ENCODE results near the gene GUCY2D.
"Not testable (repeated sequence)": the region's sequence is repeated elsewhere in the genome, so short reads cannot be mapped to it uniquely, and the experiment has no call there.

GUCY2D gene

DNA sequence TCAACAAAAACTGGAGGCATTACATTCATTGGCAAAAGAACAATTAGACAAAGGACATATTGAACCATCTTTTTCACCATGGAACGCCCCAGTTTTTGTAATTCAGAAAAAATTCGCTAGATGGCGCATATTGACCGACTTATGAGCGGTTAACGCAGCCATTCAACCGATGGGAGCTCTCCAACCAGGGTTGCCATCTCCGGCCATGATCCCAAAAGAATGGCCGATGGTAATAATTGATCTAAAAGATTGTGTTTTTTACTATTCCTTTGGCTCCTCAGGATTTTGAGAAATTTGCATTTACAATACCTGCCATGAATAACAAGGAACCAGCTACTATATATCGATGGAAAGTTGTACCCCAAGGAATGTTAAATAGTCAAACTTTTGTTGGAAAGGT lies 57.9 kb downstream of the GUCY2D start:
- TF ChIP-seq POLR2AphosphoS5 (IDR thresholded peaks at IDR 0.05; ENCODE audit: low read depth) (no peak), GABPA (IDR thresholded peaks at IDR 0.05; ENCODE audit: low read depth) (no peak), REST (IDR thresholded peaks at IDR 0.05; ENCODE audit: insufficient replicate concordance, low read depth) (peak; percentile 46)
- Histone ChIP-seq H3K27ac (replicated peaks) (no peak overlapping the region), H3K27me3 (ENCODE audit: insufficient read depth, poor library complexity, severe bottlenecking) (no peaks in the 10 kb centered on the region), H3K4me3 (replicated peaks; ENCODE audit: insufficient read depth, low read length) (no peak overlapping the region)
- DNase-seq (ENCODE audit: low read depth in 1 of 2, low spot score in 1 of 2) = peak in 1 of 2 experiments; percentile 38

DNA sequence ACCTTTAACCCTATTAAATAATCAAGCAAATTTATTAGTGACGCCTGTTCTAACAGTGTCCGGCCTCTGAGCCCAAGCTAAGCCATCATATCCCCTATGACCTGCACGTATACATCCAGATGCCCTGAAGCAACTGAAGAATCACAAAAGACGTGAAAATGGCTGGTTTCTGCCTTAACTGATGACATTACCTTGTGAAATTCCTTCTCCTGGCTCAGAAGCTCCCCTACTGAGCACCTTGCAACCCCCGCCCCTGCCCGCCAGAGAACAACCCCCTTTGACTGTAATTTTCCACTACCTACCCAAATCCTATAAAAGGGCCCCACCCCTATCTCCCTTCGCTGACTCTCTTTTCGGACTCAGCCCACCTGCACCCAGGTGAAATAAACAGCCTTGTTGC lies 59.4 kb downstream of the GUCY2D start:
- H3K4me3 ChIP-seq (replicated peaks; ENCODE audit: insufficient read depth, low read length); H3K27ac ChIP-seq (replicated peaks); H3K27me3 ChIP-seq (ENCODE audit: insufficient read depth, poor library complexity, severe bottlenecking); DNase-seq (ENCODE audit: low read depth in 1 of 2, low spot score in 1 of 2): not testable (repeated sequence)

DNA sequence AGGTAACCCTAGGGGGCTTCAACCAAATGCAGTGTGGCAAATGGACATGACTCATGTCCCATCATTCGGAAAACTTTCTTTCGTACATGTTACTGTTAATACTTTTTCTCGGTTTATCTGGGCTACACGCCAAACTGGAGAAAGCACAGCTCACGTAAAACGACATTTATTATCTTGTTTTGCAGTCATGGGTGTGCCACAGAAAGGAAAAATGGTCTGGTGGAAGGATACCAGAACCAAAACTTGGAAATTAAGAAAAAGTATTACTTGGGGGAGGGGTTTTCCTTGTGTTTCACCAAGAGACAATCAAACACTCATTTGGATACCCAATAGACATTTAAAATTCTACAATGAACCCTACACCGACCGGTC lies 60.0 kb downstream of the GUCY2D start:
- TF ChIP-seq REST (IDR thresholded peaks at IDR 0.05; ENCODE audit: insufficient replicate concordance, low read depth) (no peak), GABPA (IDR thresholded peaks at IDR 0.05; ENCODE audit: low read depth) (no peak), SPI1 (IDR thresholded peaks at IDR 0.05; ENCODE audit: borderline replicate concordance, low read depth) (no peak), CTCF (IDR thresholded peaks at IDR 0.05; ENCODE audit: insufficient read depth, low read length) (no peak), POLR2AphosphoS5 (IDR thresholded peaks at IDR 0.05; ENCODE audit: low read depth) (no peak)
- H3K27me3 ChIP-seq (ENCODE audit: insufficient read depth, poor library complexity, severe bottlenecking) = no peaks in the 10 kb centered on the region
- no peak overlapping the region for H3K27ac ChIP-seq (replicated peaks)
- no peak overlapping the region for H3K4me3 ChIP-seq (replicated peaks; ENCODE audit: insufficient read depth, low read length)
- DNase-seq (ENCODE audit: low read depth in 1 of 2, low spot score in 1 of 2) = no peak

GRCh38 chr17:8062807-8063483 lies 60.5 kb downstream of the GUCY2D start:
- TF ChIP-seq CTCF (IDR thresholded peaks at IDR 0.05; ENCODE audit: insufficient read depth, low read length) (no peak), SPI1 (IDR thresholded peaks at IDR 0.05; ENCODE audit: borderline replicate concordance, low read depth) (no peak), REST (IDR thresholded peaks at IDR 0.05; ENCODE audit: insufficient replicate concordance, low read depth) (no peak), POLR2AphosphoS5 (IDR thresholded peaks at IDR 0.05; ENCODE audit: low read depth) (no peak), GABPA (IDR thresholded peaks at IDR 0.05; ENCODE audit: low read depth) (no peak)
- no peak for DNase-seq (ENCODE audit: low read depth in 1 of 2, low spot score in 1 of 2)
- Histone ChIP-seq H3K4me3 (replicated peaks; ENCODE audit: insufficient read depth, low read length) (no peak overlapping the region), H3K27me3 (ENCODE audit: insufficient read depth, poor library complexity, severe bottlenecking) (no peaks in the 10 kb centered on the region), H3K27ac (replicated peaks) (no peak overlapping the region)
